RWPE2 (cell line): ENCODE measurements around the gene WDR74.
"Not testable (repeated sequence)": the region's sequence is repeated elsewhere in the genome, so short reads cannot be mapped to it uniquely, and the experiment has no call there.

ENCODE experiments used
- ATAC-seq: fragments of 200-7000 bp; cut with Tn5 transposase; 3 replicates; pipeline ENCODE4 v1.9.1; 2021; ENCODE audit warnings: low read depth
- DNase-seq: peaks from one replicate; pipeline ENCODE4 v3.0.0-alpha.2; 2020; ENCODE audit warnings: low spot score
- H3K27ac ChIP-seq: fragments of 450-650 bp; 2 replicates; pipeline ENCODE4 v1.5.1; 2017; ENCODE audit warnings: mild to moderate bottlenecking; ENCODE audit not compliant: poor library complexity, severe bottlenecking
- H3K27me3 ChIP-seq: fragments of 250-450 bp; sonication (Bioruptor Pico); 2 replicates; pipeline ENCODE4 v1.5.1; 2021; ENCODE audit warnings: mild to moderate bottlenecking, moderate library complexity; ENCODE audit not compliant: insufficient read depth, poor library complexity, severe bottlenecking
- H3K36me3 ChIP-seq: fragments of 250-450 bp; sonication (Bioruptor Pico); 2 replicates; pipeline ENCODE4 v1.5.1; 2020; ENCODE audit warnings: low read depth, mild to moderate bottlenecking, moderate library complexity
- H3K4me1 ChIP-seq: fragments of 250-450 bp; sonication (Bioruptor Pico); 2 replicates; pipeline ENCODE4 v1.5.1; 2021; ENCODE audit warnings: mild to moderate bottlenecking, moderate library complexity; ENCODE audit not compliant: insufficient read depth, poor library complexity, severe bottlenecking
- H3K4me3 ChIP-seq: fragments of 250-450 bp; sonication (Bioruptor Pico); 2 replicates; pipeline ENCODE4 v1.5.1; 2021; ENCODE audit warnings: mild to moderate bottlenecking, moderate library complexity; ENCODE audit not compliant: severe bottlenecking
- H3K9me3 ChIP-seq: fragments of 250-450 bp; sonication (Bioruptor Pico); 2 replicates; pipeline ENCODE4 v1.5.1; 2021; ENCODE audit warnings: mild to moderate bottlenecking, moderate library complexity; ENCODE audit not compliant: severe bottlenecking
- TF ChIP-seq, protein P1 (sequence below): fragments of 450-650 bp; IDR thresholded peaks from one replicate; pipeline ENCODE4 v1.5.1; 2017; ENCODE audit warnings: mild to moderate bottlenecking, moderate library complexity; ENCODE audit not compliant: poor library complexity, severe bottlenecking

The WDR74 gene

DNA sequence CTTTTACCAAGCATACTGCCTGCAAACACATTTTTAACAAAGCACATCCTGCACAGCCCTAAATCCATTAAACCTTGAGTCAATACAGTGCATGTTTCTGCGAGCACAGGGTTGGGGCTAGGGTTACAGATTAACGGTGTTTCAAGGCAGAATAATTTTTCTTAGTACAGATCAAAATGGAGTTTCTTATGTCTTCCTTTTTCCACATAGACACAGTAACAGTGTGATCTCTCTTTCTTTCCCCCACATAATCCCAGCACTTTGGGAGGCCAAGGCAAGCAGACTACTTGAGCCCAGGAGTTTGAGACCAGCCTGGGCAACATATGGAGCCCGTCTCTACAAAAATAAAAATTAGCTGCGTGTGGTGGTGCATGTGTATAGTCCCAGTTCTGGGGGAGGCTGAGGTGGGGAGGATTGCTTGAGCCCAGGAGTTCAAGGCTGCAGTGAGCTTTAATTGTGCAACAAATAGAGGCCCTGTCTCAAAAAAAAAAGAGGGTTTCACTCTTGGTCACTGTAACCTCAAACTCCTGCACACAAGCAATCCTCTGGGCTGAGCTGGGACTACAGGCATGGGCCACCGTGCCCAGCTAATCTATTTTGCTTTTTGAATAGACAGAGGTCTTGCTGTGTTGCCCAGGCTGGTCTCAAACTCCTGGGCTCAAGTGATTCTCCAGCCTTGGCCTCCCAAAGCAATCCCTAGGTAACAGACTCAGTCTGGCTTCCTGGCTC, 21.6 kb upstream of the WDR74 start:
- H3K27ac ChIP-seq, result peak overlapping the region; percentile 84
- TF ChIP-seq, protein P1, sequence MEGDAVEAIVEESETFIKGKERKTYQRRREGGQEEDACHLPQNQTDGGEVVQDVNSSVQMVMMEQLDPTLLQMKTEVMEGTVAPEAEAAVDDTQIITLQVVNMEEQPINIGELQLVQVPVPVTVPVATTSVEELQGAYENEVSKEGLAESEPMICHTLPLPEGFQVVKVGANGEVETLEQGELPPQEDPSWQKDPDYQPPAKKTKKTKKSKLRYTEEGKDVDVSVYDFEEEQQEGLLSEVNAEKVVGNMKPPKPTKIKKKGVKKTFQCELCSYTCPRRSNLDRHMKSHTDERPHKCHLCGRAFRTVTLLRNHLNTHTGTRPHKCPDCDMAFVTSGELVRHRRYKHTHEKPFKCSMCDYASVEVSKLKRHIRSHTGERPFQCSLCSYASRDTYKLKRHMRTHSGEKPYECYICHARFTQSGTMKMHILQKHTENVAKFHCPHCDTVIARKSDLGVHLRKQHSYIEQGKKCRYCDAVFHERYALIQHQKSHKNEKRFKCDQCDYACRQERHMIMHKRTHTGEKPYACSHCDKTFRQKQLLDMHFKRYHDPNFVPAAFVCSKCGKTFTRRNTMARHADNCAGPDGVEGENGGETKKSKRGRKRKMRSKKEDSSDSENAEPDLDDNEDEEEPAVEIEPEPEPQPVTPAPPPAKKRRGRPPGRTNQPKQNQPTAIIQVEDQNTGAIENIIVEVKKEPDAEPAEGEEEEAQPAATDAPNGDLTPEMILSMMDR, result no peak
- peaks cover 44% of the 10 kb centered on the region for H3K36me3 ChIP-seq
- H3K4me3 ChIP-seq, result no peak overlapping the region
- no peaks in the 10 kb centered on the region for H3K9me3 ChIP-seq
- H3K4me1 ChIP-seq, result peaks cover 40% of the 10 kb centered on the region
- ATAC-seq (peak; percentile 6; the same call in 1 of the 3 replicates), DNase-seq (no peak)
- no peaks in the 10 kb centered on the region for H3K27me3 ChIP-seq

DNA sequence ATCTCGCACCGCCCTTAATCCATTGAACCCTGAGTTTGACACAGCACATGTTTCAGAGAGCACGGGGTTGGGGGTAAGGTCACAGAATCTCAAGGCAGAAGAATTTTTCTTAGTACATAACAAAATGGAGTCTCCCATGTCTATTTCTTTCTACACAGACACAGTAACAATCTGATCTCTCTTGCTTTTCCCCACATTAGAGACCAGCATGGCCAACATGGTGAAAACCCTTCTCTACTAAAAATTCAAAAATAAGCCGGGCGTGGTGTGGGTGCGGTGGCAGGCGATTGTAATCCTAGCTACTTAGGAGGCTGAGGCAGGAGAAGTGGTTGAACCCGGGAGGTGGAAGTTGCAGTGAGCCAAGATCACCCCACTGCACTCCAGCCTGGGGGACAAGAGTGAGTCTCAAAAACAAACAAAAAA, 19.9 kb upstream of the WDR74 start:
- H3K27me3 ChIP-seq, DNase-seq, H3K4me3 ChIP-seq, H3K9me3 ChIP-seq, ATAC-seq: not testable (repeated sequence)
- Histone ChIP-seq H3K36me3 (peaks cover 54% of the 10 kb centered on the region), H3K4me1 (peaks cover 41% of the 10 kb centered on the region), H3K27ac (peak overlapping the region; percentile 84)

DNA sequence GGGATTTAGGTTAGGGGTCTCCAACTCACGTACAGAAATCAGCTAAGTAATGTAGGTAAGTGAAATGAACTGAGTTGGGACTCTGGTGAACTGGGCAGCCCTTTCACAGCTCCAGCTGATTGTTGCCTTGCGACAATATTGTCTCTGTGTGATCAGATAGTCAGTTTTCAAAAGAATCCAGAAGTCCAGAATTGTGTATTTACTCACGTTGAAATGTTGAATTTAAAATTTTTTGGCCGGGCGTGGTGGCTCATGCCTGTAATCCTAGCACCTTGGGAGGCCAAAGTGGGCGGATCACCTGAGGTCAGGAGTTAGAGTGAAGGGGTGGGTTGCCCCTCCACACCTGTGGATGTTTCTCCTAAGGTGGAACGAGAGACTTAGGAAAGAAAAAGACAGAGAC, 18.8 kb upstream of the WDR74 start:
- ATAC-seq, result no peak
- no peak for DNase-seq
- H3K27ac ChIP-seq, result peak overlapping the region; percentile 84
- H3K4me1 ChIP-seq, result peaks cover 50% of the 10 kb centered on the region
- no peaks in the 10 kb centered on the region for H3K9me3 ChIP-seq
- peak overlapping the region; percentile 87 for H3K4me3 ChIP-seq
- H3K36me3 ChIP-seq, result peaks cover 56% of the 10 kb centered on the region
- TF ChIP-seq, protein P1, result no peak
- no peaks in the 10 kb centered on the region for H3K27me3 ChIP-seq

DNA sequence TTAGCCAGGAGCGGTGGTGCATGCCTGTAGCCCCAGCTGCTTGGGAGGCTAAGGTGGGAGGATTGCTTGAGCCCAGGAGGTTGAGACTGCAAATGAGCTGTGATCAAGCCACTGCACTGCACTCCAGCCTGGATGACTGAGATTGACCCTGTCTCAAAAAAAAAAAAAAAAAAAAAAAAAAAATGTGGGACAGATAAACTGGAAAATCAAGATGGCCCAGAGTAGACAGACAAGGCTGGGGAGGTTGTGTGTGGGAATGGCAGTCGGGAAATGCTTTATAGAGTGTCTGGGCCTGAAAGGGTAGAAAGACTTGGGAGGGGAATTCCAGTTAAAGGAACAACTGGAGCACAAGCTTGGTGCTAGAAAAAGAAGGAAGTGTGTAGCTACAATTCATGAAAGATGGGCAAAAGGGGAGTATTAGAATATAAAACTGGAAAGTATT, 18.2 kb upstream of the WDR74 start:
- TF ChIP-seq, protein P1, result no peak
- ATAC-seq (no peak), DNase-seq (no peak)
- Histone ChIP-seq H3K27me3 (no peaks in the 10 kb centered on the region), H3K27ac (peak overlapping the region; percentile 84), H3K4me3 (peak overlapping the region; percentile 87), H3K4me1 (peaks cover 47% of the 10 kb centered on the region), H3K36me3 (peaks cover 56% of the 10 kb centered on the region), H3K9me3 (no peaks in the 10 kb centered on the region)

DNA sequence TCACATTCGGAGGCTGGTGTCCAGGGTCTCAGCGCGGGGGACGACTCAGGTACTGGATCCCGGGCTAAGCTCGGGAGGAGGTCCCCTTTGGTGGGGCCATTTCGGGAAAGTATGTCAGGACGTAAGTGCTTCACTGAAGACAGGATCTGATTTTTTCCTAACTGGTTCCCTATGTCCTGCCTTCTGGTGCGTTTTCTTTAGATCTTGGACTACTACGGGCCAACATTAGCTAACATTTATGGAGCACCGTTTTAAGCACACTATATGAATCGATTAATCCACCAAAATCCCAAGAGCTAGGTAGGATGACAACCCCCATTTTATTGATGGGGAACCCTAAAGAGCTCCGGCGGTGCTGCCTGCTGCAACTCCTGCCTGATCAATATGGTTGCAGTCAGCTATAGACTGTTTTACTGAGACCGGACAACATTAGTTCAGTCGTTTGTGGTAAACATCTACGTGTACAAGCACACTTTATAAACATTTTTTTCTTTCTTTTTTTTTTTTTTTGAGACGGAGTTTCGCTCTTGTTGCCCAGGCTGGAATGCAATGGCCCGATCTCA, 17.0 kb upstream of the WDR74 start:
- Histone ChIP-seq H3K4me3 (peak overlapping the region; percentile 87), H3K36me3 (peaks cover 61% of the 10 kb centered on the region), H3K27me3 (no peaks in the 10 kb centered on the region), H3K9me3 (no peaks in the 10 kb centered on the region), H3K27ac (peak overlapping the region; percentile 84), H3K4me1 (peaks cover 42% of the 10 kb centered on the region)
- ATAC-seq (no peak), DNase-seq (no peak)
- TF ChIP-seq, protein P1, result no peak
